Stimulated activated CD4-positive, alpha-beta T cell treated with anti-CD3 and anti-CD28 coated beads, Interleukin-12 subunit alpha, Interleukin-12 subunit beta, amount 100 ng/mL, for 48 hours (primary cell): Measurements from ENCODE around the gene CASZ1.

ENCODE experiments used
- DNase-seq, 3 donors: peaks; one replicate each; pipeline ENCODE4 v3.0.0-alpha.2; 2020; ENCODE audit warnings: low read depth in 2 of 3, low spot score in 1 of 3

CASZ1 gene

GRCh38 chr1:10728595-10729410 lies 67.6 kb downstream of the CASZ1 start:
- DNase-seq: no peak

- no peak for DNase-seq
Observed at GRCh38 chr1:10727751-10728232, 68.7 kb downstream of the CASZ1 start.

DNA sequence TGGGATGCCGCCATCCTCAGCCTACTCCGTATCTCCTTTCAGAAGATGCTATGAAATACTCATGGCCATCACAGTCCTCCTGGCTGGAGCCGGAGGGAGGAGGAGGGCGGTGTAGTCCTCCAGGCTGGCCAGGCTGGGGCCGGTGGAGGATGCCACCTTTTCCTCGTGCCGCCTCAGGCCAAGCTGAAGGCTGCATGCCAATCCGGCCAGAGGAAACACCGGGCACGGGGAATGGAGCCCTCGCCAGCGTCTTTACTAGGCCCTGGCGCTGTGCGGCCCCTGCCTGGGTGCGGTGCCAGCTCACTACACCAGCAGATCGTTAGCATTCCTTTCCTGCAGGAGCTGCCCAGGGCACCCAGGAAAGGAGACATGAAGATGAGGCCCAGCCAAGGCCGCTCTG lies 70.1 kb downstream of the CASZ1 start:
- DNase-seq: no peak

GRCh38 chr1:10724948-10725847 lies 71.2 kb downstream of the CASZ1 start:
- no peak for DNase-seq

DNA sequence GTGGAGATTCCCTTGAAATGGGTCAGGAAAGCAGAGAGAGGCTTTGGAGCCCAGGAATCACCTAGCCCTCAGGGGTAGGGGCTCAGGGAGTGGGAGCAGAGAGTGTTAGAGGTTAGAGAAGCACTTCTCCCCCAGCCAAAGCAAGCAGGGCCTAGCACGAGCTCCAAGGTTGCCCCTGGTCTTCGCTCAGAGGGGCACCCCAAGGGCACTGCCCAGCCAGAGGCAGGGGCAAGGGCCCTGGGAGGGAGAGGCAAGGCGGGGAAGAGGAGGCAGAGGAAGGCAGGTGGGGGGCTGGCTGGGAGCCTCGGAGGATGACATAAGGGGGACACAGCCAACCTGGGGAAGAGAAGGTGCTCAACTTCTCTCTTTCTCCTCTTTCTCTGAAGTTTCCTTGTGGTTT lies 71.9 kb downstream of the CASZ1 start:
- no peak for DNase-seq

GRCh38 chr1:10724052-10724494 lies 72.4 kb downstream of the CASZ1 start:
- no peak for DNase-seq

GRCh38 chr1:10723317-10723716 lies 73.1 kb downstream of the CASZ1 start:
- DNase-seq: no peak

- DNase-seq: no peak
Observed at GRCh38 chr1:10722803-10723202, 73.6 kb downstream of the CASZ1 start.

DNA sequence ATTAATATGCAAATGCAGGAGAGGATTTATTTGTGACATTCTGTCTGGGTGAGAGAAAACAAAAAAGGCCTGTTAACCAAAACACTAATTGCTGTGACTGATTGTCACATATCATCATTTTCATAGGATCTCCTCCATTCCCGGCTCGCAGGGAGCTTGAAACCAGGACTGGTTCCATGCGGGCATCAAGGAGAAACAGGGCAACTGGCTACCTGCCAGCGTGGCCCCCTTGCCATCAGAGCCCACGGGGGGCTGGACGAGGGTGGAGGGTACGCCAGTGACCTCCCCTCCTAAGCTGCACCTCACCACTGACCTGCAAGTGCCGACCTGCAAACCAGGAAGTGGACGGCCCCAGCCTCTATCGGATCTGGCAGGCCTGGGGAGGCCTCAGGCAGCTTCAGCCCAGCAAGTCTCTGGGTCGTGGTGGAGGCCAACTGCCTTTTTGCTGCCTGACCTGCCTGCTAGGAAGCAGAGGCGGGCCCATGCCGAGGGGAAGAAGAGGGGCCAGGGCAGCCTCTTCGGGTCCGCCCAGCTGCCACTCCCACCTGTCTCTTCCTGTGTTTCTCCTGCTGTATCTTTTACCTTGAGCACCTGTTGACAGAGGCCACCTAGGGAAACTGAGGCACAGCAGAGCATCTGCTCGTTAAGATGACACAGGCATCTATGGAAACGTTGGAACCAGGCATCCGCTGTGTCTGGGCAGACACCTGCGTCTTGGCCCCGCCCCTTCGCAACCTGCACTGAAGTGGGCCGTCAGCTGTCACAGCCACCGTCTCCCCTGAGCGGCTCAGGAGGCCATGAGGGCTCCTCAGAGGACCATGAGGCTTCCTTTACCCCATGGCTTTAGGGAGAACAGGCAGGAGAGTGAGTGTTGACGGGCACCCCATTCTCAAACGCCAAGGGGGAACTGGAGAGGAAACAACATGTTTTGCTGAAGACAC lies 74.8 kb downstream of the CASZ1 start:
- no peak for DNase-seq

- DNase-seq: no peak
Observed at GRCh38 chr1:10720635-10721034, 75.8 kb downstream of the CASZ1 start.

- no peak for DNase-seq
Observed at GRCh38 chr1:10718083-10718415, 78.4 kb downstream of the CASZ1 start.

GRCh38 chr1:10717296-10718082 lies 79.0 kb downstream of the CASZ1 start:
- no peak for DNase-seq

- DNase-seq: no peak
Observed at GRCh38 chr1:10716840-10717239, 79.6 kb downstream of the CASZ1 start.

DNA sequence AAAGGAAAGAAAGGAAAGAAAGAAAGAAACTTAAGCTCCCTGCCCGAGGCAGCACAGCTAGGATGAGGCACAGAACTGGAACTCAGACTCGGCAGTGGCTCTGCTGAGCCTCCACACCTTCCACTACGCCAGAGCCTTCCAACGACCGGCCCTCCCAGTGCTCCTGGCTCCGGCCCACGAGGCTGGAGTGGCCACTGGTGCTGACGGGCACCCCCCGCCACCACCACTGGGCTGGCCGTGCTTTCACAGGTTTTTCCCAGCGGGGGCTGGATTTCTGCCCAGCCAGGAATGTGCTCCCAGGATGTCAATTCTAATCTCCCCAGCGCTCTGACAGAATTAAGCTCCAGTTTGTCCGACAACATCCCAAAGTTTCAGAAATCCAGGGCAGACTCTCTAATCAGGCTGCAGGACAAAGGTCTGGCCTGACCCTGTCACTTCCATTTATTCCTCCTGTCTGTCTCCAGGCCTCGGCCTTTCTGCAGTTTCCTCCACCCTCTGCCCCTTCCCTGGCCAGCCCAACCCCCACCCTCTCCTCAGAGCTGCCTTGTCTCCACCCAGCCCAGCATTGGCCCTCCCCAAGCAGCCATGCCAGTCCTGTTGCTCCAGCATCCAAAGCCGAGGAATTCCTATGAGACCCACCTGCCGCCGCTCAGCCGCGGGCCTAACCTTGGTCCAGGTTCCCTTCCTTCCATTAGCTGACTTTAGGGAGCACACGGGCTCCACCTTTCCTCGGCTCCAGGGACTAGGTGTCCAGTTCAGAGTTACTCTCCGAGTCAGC lies 81.9 kb downstream of the CASZ1 start:
- no peak for DNase-seq

GRCh38 chr1:10713614-10714013 lies 82.8 kb downstream of the CASZ1 start:
- DNase-seq: no peak

- DNase-seq: no peak
Observed at GRCh38 chr1:10712568-10713362, 83.7 kb downstream of the CASZ1 start.

GRCh38 chr1:10710489-10710888 lies 86.0 kb downstream of the CASZ1 start:
- DNase-seq: no peak

- no peak for DNase-seq
Observed at GRCh38 chr1:10709646-10710045, 86.8 kb downstream of the CASZ1 start.

DNA sequence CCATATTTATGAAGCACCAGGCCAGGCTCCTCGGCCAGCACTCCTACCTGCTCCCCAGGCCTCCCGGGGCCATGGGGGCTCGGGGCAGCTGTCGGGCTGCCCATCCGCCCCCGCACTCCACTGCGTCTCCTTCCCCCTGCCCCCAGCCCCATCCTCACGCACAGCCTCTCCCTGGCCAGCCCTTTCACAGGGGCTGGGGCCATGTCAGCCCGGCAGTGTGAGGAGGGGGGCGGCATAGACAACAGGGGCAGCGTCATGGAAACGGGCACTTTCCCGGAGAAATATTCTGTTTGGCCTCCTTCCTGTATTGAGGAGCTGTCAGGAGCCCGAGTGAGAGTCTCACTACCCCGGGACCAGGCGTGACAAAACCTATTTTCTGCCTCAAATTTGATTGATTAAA lies 87.3 kb downstream of the CASZ1 start:
- no peak for DNase-seq
